K562 (cell line): ENCODE results near the gene PELI3. TPM values are rescaled to one million over a fixed set of nuclear protein-coding genes. Genes with fewer than 3 reads are reported as not detected.

ENCODE experiments used
- ARID4B ChIP-seq: sonication (generic); formaldehyde crosslinking; IDR thresholded peaks from 2 replicates; pipeline ENCODE4 v1.8.0; 2022; ENCODE audit warnings: mild to moderate bottlenecking, missing genetic modification reagents
- CREB1 ChIP-seq, 2 experiments: sonication (generic) in 1 of 2; formaldehyde crosslinking in 1 of 2; IDR thresholded peaks; 2 replicates each; pipeline versions ENCODE4 v1.6.1 to v1.8.0; 2012 to 2022; ENCODE audit warnings: inconsistent platforms in 1 of 2, mild to moderate bottlenecking in 1 of 2, missing genetic modification reagents in 1 of 2, moderate library complexity in 1 of 2
- HDAC1 ChIP-seq, 2 experiments: fragments of 450-650 bp; IDR thresholded peaks; 2 replicates each; pipeline ENCODE4 v1.6.1; 2016 to 2017; ENCODE audit warnings: inconsistent platforms in 1 of 2, mild to moderate bottlenecking in 1 of 2, moderate library complexity in 1 of 2
- NRF1 ChIP-seq, 2 experiments: fragments of 450-650 bp; IDR thresholded peaks in 1 of 2; conservative IDR thresholded peaks in 1 of 2; 2 replicates each; pipeline ENCODE4 v1.6.1; 2014; ENCODE audit warnings: mild to moderate bottlenecking in 2 of 2
- POLR2G ChIP-seq: fragments of 200-400 bp; formaldehyde crosslinking; IDR thresholded peaks from 2 replicates; pipeline ENCODE4 v1.6.1; 2017; ENCODE audit warnings: low read depth, mild to moderate bottlenecking, antibody characterized with exemption, low read length, moderate library complexity
- SAFB ChIP-seq: fragments of 200-400 bp; formaldehyde crosslinking; IDR thresholded peaks from 2 replicates; pipeline ENCODE4 v1.6.1; 2017; ENCODE audit warnings: low read depth, low read length, borderline replicate concordance
- SAP30 ChIP-seq: fragments of 200-600 bp; sonication (generic); IDR thresholded peaks from 2 replicates; pipeline ENCODE4 v1.6.1; 2012; ENCODE audit warnings: borderline replicate concordance, low read depth, mild to moderate bottlenecking, moderate library complexity, low read length, control low read depth, inconsistent platforms; ENCODE audit not compliant: insufficient read depth, poor library complexity, severe bottlenecking
- ZBTB1 ChIP-seq: sonication (generic); formaldehyde crosslinking; IDR thresholded peaks from 2 replicates; pipeline ENCODE4 v1.8.1; 2023; ENCODE audit warnings: missing genetic modification reagents, low read depth, mild to moderate bottlenecking, borderline replicate concordance
- ZBTB11 ChIP-seq, 3 experiments: fragments of 200-800 bp in 1 of 3; fragments of 250-450 bp in 1 of 3; fragments of 450-650 bp in 1 of 3; sonication (Bioruptor Pico) in 1 of 3; sonication (Bioruptor generic) in 1 of 3; formaldehyde crosslinking in 1 of 3; IDR thresholded peaks; 2 replicates each; pipeline versions ENCODE4 v1.6.1 to v1.8.0; 2016 to 2022; ENCODE audit warnings: mild to moderate bottlenecking in 2 of 3, missing genetic modification characterization in 2 of 3, missing compliant biosample characterization in 1 of 3, moderate library complexity in 1 of 3
- ZBTB7A ChIP-seq: IDR thresholded peaks from 2 replicates; pipeline ENCODE4 v1.6.1; 2011; ENCODE audit warnings: low read depth, mild to moderate bottlenecking, low read length, moderate library complexity, borderline replicate concordance; ENCODE audit not compliant: control insufficient read depth
- polyA plus RNA-seq, 8 experiments: library from polyadenylated mRNA; depleted of rRNA in 4 of 8; stranded (reverse) in 5 of 8; unstranded in 3 of 8; fragments of >200 nt; fragmentation: Nextera tagmentation in 2 of 8; fragmentation: Illumina TruSeq in 1 of 8; extraction: Ambion mirVana in 2 of 8; extraction: Trizol in 1 of 8; gene quantifications; 2 replicates each; pipeline versions ENCODE4 v1.2.1 to v1.2.3, GENCODE V29; 2011 to 2014; ENCODE audit warnings: inconsistent platforms in 1 of 8, missing spikeins in 1 of 8
- total RNA-seq, 7 experiments: library from RNA; depleted of rRNA in 6 of 7; stranded (reverse); fragments of >200 nt in 6 of 7; fragmentation: Illumina TruSeq in 2 of 7; extraction: Trizol in 2 of 7; gene quantifications; 2 replicates each; pipeline versions ENCODE4 v1.2.1 to v1.2.3, GENCODE V29; 2011 to 2021; ENCODE audit warnings: low replicate concordance in 1 of 7

Gene PELI3
- total and polyA plus RNA-seq, 9 of the 15 experiments (the other 6 are each of a cell fraction or from before 2014, with no cell fraction given) = 0.17 to 4.2 (median 1.9) TPM

- peak in 1 of 3 experiments; percentile 55; a peak in 1 of 6 replicates for TF ChIP-seq ZBTB11 (CRISPR knock-in tag; IDR thresholded peaks at IDR 0.05)
- peak; percentile 43; the same call in 1 of the 2 replicates for TF ChIP-seq ZBTB1 (CRISPR knock-in tag)
- peak; percentile 63 for TF ChIP-seq SAP30
- TF ChIP-seq SAFB = 0 out of 2 replicates have a peak, but pooled peaks have one; percentile 9
- TF ChIP-seq POLR2G = peak; percentile 1; the same call in 1 of the 2 replicates
- TF ChIP-seq NRF1 (conservative IDR thresholded peaks at IDR 0.05 in 1 of 2, IDR thresholded peaks at IDR 0.05 in 1 of 2) = peak; percentile 38 to 45; a peak in 2 of 4 replicates
- no peak for TF ChIP-seq CREB1 (IDR thresholded peaks at IDR 0.05)
- peak; percentile 49 for TF ChIP-seq CREB1 (CRISPR knock-in tag; IDR thresholded peaks at IDR 0.05)
- 0 out of 4 replicates have a peak, but pooled peaks of 1 of the 2 experiments have one; percentile 22 for TF ChIP-seq HDAC1 (IDR thresholded peaks at IDR 0.05)
- 0 out of 2 replicates have a peak, but pooled peaks have one; percentile 34 for TF ChIP-seq ARID4B (CRISPR knock-in tag)
- peak; percentile 68; the same call in 1 of the 2 replicates for TF ChIP-seq ZBTB7A
Observed at GRCh38 chr11:66467034-66467659, 442 bp downstream of the PELI3 start (continued).
